Fibroblast of skin of scalp (primary cell): Measurements from ENCODE around the gene GABRR2.
"Not testable (repeated sequence)": the region's sequence is repeated elsewhere in the genome, so short reads cannot be mapped to it uniquely, and the experiment has no call there.

Experiments
- DNase-seq: peaks from one replicate; pipeline ENCODE4 v3.0.0-alpha.2; 2013

The GABRR2 gene

DNA sequence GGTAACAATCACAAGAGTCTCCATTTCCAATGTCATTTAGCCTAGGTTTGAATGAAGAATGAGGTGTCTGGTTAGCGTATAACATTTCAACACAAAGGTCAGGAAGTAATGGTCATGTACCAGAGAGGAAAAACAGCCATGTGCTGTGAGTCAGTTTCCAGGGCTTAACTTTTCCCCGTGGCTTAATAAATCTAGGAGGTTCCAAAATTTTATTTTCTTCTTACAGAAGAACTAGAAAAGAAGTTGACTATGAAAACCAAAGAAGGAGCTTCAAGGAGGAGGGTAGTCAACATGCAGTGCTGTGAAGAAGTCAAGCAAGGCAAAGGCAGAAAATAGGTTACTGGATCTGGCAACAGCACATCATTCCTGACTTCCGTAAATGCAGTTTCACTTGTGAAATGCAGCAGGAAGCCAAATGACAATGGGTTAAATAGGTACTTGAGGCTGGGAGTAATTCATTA lies 8.4 kb upstream of the GABRR2 start:
- DNase-seq = no peak

DNA sequence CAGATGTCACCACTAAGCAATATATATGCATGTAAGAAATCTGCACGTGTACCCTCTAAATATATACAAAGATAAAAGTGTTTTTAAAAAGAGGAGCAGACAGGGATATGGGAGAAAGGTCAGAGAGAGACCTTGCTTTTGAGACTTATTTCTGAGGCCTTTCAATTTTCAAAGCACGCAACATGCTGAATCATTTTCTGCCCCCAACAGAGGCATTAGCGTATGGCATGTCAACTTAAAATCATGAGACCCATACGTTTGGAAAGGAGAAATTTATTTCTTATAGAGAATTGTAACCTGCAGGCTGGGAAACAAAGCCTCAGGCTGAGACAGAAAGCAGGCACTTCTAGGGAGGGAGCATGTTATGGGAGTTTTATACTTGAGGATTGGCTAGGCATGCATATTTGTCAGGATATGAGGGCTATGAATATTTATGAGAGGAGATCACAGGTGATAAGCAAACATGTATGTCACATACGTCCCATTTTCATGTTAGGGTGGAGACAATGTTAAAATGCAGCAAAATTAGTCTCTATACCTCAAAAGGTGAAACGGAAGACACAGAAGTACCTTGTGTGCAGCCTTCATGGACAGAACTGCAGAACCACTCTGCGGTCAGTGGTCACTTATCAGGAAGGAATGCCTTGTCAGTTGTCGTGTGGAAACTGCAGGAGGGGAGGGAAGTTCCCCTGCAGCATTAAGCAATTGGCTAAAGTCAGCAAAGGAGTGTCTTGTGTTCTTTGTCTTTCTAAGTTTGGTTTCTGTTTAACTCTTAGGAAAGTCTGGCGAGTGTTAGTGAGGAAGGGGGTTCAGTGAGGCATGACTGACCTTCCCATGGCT lies 6.3 kb upstream of the GABRR2 start:
- DNase-seq = no peak

DNA sequence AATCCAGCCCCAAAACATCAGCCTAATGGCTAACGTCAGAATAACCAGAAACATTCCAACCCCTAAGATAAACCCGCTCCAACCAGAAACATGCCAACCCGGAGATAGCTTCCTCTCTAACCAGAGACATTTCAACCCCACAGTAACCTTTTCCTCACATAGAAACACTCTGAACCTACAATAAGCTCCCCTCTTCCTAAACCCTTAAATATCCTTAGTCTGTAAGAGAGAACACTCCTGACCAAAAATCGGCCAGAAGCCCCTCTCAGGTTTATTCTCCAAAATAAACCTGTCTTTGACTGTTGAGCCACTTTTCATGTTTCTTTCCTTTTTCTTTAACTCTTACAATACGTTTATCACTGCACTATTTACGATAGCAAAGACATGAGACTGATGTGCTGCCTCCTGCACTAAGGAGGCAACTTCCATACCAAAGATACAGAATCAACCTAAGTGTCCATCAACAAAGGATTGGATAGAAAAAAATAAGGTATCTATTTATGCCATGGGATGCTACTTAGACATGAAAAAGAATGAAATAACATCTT lies 5.0 kb upstream of the GABRR2 start:
- DNase-seq = no peak

DNA sequence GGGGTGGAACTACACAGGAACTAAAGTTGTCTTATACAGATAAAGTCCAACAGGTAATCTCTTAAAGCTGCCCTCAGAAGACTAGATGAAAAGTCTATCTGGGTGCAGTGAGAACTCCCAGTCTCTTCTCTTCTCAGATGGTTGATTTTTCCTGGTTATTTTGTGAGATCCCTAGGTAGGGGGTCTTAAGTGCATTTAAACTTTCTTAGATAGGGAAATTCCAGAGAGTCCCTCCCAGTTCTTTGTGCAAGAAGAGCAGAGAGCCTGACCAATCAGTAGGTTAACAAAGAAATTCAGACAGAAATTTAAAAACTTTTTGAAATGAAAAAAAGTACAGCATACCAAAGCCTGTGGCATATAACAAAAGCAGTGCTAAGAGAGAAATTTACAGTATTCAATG lies 2.0 kb upstream of the GABRR2 start:
- no peak for DNase-seq

DNA sequence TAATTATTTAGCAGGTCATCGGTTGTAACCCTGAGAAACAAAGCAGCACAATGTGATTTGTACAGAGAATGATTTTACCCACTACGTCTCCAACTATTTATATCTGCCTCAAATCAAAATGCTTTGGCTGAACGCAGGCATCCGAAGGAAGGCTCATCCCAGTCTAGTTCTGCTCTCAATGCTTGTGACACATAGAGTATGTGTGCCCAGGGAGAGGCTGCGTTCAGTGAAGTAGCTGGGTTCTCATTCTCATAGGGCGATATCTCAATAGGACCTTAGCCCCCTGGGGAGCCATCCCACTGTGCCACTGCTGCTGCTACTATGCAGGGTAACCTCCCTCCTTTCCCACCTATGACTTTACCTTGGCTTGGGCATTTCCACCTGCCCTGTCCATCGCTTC lies 407 bp downstream of the GABRR2 start:
- no peak for DNase-seq

DNA sequence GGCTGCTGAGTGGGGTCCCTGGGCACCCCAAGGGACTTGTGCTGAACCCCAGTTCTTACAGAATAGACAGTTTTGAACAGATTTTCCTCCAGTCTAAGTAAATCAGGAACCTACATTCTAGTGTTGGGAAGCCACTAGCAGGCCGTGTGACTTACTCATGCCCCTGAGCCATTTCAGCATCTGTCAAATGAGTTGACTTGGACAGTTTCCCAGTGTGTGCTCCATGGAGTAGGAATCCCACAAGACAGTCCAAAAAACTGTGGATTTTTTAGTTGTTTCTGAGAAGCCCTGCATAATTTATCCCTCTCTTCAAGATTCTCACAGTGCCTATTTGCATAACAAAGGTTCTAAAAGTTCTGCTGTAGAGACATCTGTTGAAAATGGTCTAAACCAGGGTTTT lies 2.1 kb downstream of the GABRR2 start:
- peak; percentile 93 for DNase-seq

DNA sequence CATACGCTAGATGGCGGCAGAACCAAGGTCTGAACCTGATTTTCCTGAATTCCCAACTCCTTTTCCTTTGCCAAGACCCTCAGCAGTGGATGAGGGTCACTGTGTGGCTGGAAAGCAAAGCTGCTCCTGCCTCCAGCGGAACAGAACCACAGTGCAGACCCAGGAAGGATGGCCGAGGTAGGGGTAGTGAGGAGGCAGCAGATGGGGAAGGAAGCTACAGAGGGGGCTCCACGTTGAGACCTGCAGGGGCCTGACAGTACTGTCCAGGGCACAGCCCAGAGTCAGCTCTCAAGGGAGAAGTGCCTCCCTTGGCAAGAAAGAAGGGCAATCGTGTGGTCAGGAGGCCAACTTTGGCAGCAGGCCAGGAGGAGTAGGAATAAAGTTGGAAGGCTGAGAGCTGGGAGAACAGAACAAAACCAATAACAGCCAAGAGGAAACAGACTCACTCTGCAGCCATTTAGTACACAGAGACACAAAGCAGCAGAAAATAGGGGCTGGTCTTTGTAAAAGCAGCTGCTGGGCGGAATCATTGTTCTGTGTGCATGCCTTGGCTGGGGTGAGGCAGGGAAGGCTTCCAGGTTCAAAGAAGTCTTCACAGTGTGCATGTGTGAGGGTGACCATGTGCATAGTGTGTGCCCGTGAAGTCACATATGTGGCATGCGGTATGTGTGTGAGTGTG lies 3.1 kb downstream of the GABRR2 start:
- DNase-seq = peak; percentile 56

DNA sequence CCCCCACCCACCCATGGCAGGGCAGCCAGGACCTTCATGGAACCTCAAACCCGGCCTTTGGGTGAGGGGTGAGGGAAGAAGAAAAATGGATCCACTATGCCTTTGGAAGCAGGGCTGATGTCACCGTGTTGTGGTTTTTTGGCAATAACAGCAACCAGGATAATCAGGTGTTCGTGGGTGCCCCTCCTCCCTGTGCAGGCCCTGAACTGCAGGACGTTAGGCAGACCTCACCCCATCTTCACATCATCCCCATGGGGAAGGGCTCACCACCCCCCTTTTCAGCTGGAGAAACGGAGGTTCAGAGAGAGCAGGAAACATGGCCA lies 3.6 kb downstream of the GABRR2 start:
- DNase-seq = no peak

DNA sequence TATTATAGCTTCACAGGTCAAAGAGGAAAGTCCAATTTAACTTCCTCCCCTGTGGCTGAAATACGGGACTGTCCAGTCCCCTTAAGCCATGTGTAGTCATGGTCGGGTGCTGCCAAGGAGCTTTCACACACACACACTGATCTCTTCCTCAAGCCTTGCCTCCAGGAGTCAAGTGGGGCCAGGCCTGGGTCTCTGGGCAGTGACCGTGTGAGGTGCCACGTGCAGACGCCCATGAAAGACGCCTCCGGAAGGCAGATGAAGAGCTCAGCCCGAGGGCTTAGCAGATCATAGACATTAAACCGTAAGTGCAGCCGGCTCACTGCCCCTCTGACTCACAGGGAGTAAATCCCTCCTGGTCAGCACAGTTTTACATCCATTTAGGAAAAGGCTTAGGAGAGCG lies 4.2 kb downstream of the GABRR2 start:
- DNase-seq = no peak

DNA sequence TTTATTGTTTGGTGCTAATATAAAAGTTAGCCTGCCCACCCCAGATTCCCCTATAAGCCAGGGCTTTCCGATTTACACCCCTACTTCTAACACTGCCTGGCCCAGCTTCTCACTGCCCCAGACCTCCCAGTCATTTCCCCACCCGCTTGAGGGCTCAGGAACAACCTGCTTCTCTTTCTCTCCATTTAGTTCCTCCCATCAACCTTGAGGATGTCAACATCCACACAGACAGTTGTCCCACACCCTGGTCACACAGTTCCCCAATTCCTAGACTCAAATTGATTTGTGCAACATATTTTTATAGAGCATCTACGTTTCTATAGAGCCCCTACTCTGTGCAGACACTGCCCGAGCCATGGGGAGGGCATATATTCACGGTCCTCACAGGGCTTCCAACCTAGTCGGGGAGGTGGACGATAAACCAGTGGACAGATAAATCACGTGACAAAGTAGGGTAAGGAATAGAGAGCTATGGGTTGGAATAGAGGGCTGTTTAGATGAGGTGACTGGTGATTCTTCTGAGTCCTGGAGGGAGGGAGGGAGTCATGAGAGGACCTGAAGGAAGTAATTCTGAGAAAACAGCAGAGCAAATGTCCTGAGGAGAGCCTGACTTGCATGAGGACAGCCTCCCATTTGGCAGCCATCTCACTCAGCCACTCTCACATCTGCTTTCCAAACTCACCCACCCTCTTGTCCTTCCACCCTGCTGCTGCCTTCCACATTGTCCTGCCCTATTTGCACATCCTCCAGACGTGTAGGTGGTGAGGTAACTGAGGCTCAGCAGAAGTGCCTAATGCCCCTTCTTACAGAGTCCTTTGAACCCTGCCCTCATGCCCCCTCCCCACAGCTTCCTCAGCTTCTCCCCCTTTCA lies 6.3 kb downstream of the GABRR2 start:
- no peak for DNase-seq

DNA sequence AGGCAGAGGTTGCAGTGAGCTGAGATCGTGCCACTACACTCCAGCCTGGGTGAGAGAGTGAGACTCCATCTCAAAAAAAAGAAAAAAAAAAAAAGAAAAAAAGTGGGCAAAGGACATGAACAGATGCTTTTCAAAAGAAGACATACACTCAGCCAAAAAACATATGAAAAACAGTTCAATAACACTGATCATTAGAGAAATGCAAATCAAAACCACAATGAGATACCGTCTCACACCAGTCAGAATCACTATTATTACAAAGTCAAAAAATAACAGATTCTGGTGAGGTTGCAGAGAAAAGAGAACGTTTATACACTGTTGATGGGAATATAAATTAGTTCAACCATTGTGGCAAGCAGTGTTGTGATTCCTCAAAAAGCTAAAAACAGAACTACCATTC lies 10.6 kb downstream of the GABRR2 start:
- not testable (repeated sequence) for DNase-seq

DNA sequence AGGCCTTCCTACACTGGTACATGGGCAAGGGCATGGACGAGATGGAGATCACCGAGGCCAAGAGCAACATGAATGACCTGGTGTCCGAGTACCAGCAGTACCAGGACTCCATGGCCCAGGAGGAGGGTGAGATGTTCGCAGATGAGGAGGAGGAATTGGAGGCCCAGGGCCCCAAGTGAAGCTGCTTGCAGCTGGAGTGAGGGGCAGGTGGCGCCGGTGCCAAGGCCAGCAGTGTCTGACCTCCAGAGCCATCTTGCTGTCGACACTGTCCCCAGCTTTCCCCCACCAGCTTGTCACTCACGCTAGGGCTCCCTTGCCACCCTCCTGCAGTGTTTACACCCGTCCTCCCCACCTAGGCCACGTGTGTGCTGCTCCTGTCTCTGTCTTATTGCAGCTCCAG lies 12.2 kb downstream of the GABRR2 start:
- no peak for DNase-seq

DNA sequence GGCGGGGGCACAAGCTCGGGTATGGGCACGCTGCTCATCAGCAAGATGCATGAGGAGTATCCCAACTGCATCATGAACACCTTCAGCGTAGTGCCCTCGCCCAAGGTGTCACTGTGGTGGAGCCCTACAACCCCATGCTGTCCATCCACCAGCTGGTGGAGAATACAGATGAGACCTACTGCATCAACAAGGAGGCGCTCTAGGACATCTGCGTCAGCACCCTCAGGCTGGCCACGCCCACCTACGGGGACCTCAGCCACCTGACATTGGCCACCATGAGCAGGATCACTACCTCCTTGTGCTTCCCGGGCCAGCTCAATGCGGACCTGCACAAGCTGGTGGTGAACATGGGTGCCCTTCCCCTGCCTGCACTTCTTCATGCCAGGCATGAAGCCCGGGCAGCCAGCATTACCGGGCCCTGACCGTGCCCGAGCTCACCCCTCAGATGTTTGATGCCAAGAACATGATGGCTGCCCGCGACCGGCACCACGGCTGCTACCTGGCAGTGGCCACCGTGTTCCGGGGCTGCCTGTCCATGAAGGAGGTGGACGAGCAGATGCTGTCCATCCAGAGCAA lies 12.8 kb downstream of the GABRR2 start:
- no peak for DNase-seq

DNA sequence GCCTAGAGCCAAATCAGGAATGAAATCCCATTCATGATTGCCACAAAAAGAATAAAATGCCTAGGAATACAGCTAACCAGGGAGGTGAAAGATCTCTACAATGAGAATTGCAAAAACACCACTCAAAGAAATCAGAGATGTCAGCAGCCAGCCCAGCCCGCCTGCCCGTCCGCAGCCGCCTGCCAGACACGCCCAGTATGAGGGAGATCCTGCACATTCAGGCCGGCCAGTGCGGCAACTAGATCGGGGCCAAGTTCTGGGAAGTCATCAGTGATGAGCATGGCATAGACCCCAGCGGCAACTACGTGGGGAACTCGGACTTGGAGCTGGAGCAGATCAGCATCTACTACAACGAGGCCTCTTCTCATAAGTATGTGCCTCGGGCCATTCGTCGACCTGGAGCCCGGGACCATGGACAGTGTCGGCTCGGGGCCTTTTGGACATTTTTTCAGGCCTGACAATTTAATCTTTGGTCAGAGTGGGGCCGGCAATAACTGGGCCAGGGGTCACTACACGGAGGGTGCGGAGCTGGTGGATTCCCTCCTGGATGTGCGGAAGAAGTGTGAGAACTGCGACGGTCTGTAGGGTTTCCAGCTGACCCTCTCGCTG lies 13.4 kb downstream of the GABRR2 start:
- no peak for DNase-seq

DNA sequence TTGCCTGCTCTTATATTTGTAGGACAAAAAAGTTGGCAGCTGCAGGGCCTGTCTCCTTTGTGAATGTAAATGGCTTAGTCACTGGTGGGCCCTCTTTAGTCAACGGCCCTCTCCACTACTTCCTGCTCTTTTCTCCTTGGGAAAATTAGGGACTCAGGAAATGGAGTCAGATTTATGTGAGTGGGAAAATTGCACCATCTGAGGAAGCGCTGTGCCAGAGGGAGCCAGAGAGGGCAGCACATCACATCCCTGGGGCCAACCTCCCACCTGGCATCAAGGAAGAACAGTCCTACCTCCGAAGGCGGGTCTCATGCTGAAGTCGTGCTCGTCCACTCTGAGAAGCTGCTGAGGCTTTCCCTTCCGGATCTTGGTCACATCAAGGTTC lies 15.6 kb downstream of the GABRR2 start:
- DNase-seq = no peak

DNA sequence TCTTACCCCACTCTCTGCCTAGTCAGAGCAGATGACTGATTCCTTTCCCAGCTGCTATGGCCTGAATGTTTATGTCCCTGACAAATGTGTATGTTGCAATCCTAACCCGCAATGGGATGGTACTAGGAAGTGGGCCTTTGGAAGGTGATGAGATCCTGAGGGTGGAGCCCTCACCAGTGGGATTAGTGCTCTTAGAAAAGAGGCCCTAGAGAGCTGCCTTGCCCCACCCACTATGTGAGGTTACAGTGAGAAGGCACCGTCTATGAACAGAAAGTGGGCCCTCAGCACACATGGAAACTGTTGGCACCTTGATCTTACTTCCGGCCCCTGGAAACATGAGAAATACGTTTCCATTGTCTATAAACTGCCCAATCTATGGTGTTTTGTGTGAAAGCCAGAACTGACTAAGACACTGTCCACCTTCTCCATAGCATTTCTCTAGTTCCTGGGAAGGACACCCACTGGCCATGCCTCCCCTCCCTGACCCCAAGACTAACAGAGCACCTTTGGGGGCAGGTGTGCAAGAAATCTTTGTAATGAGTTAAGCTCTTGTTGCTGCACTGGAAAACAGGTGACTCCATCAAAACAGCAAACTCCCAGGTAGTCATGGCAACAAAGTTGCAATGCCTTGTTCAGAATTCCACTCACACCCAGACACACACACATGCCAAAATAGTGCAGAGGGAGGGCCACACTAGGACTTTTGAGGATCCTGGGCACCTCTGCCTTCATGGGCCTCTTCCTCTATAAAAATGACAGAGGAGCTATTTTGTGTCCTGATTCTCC lies 16.2 kb downstream of the GABRR2 start:
- DNase-seq = no peak

DNA sequence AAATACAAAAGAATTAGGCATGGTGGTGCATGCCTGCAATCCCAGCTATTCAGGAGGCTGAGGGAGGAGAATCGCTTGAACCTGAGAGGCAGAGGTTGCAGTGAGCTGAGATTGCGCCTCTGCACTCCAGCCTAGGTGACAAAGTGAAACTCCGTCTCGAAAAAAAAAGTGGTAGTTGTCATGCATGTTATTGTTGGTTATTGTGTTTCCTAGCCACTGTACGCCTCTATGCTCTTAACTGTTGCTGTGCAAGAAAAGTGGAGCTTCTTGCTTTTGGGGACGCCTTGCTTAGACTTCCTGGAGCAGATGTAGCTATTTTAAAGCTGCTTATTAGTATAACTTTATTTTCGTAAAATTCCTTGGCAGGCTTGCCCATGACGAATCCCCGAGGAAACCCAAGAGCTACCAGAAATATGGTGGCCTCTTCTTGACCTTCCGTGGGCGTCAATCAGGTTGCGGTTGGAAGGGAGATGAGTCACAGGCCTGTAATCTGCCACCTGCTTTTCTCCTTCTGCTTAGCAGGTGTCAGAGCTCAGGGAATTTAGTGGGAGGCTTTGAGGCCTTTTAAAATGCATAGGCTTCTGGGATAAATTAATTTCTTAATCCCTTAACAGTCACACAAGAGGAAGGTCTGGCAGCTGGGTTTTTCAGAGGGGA lies 17.3 kb downstream of the GABRR2 start:
- DNase-seq = peak; percentile 83

DNA sequence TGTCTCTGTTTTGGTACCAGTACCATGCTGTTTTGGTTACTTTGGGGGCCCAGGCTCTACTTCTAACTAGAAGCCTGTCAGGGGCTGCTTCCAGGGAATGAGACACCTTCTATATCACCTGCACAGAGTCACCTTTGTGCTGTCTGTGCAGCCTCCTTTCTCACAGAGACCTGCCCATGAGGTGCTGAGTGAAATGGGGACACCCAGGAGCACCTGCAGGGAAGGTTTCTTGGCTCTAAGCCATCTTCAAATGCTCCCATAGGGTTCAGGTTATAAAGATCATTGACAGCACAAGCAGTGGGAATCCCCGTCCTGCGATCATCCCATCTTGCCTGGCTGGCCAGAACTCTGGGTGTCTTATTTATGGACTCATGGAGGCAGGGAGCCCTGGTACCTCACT lies 19.1 kb downstream of the GABRR2 start:
- no peak for DNase-seq

DNA sequence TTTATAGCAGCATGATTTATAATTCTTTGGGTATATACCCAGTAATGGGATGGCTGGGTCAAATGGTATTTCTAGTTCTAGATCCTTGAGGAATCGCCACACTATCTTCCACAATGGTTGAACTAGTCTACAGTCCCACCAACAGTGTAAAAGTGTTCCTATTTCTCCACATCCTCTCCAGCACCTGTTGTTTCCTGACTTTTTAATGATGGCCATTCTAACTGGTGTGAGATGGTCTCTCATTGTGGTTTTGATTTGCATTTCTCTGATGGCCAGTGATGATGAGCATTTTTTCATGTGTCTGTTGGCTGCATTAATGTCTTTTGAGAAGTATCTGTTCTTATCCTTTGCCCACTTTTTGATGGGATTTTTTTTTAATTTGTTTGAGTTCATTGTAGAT lies 20.0 kb downstream of the GABRR2 start:
- not testable (repeated sequence) for DNase-seq

DNA sequence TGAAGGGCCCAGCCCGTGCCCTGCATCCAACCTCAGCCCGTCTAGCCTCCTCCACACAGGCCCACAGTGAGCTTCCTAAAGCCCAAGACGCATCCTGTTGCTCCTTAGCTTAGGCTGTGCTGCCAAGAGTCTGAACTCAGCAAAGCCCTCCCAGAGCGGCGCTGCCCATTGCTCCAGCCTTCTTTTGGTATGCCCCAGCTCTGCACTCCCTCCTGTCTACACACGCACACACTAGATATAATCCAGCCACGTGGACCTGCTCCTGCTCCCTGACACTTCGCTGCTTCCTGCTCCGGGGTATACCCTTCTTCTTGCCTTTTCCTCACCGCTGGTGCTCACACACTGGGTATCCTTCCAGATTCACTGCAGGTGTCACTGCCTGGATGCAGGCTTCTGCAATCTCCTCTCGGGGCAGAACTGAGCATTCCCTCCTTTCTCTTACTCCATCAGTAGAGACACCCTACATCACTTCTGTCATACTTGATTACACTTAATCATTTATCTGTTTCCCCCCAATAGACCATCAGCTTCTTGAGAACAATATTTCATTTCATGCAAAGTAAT lies 23.8 kb downstream of the GABRR2 start:
- no peak for DNase-seq
